CD14-positive monocyte (primary cell): ENCODE data around the gene TRIM29. TPM values are rescaled to one million over a fixed set of nuclear protein-coding genes. Genes with fewer than 3 reads are reported as not detected.

ENCODE experiments used
- DNase-seq, 3 donors: peaks; one replicate each; pipeline ENCODE4 v3.0.0-alpha.2; 2011 to 2022
- H2AFZ ChIP-seq: 2 replicates; pipeline ENCODE4 v1.6.0; 2012; ENCODE audit warnings: mild to moderate bottlenecking, low read depth, low read length, inconsistent platforms; ENCODE audit not compliant: insufficient read depth, poor library complexity, severe bottlenecking
- H3K27ac ChIP-seq, 2 donors: 1 replicate in 1 of 2; 2 replicates in 1 of 2; pipeline ENCODE4 v1.5.1; 2012 to 2013; ENCODE audit warnings: low read length in 2 of 2, control low read depth in 1 of 2, inconsistent platforms in 1 of 2, low read depth in 1 of 2, mild to moderate bottlenecking in 1 of 2
- H3K27me3 ChIP-seq, 2 donors: one replicate each; pipeline versions ENCODE4 v1.6.0 to v1.6.1; 2011 to 2013; ENCODE audit warnings: low read length in 2 of 2; ENCODE audit not compliant: control insufficient read depth in 2 of 2, insufficient read depth in 2 of 2
- H3K36me3 ChIP-seq, 2 donors: replicated peaks in 1 of 2; 1 replicate in 1 of 2; 2 replicates in 1 of 2; pipeline versions ENCODE4 v1.5.1 to v1.6.1; 2012 to 2013; ENCODE audit warnings: low read length in 2 of 2, control low read depth in 1 of 2, inconsistent platforms in 1 of 2, mild to moderate bottlenecking in 1 of 2; ENCODE audit not compliant: insufficient read depth in 2 of 2, control insufficient read depth in 1 of 2
- H3K4me1 ChIP-seq, 2 donors: 1 replicate in 1 of 2; 2 replicates in 1 of 2; pipeline versions ENCODE4 v1.5.1 to v1.6.1; 2012 to 2013; ENCODE audit warnings: low read length in 2 of 2, control low read depth in 1 of 2, inconsistent platforms in 1 of 2, mild to moderate bottlenecking in 1 of 2, moderate library complexity in 1 of 2; ENCODE audit not compliant: insufficient read depth in 2 of 2, control insufficient read depth in 1 of 2
- H3K4me2 ChIP-seq: replicated peaks from 2 replicates; pipeline ENCODE3; 2012; ENCODE audit warnings: low read length, moderate library complexity, mild to moderate bottlenecking; ENCODE audit not compliant: poor library complexity, severe bottlenecking; ENCODE audit errors: extremely low read depth
- H3K4me3 ChIP-seq, 3 experiments: fragments of 200-600 bp in 1 of 3; sonication (generic) in 1 of 3; replicated peaks in 1 of 3; 1 replicate in 2 of 3; 2 replicates in 1 of 3; pipeline ENCODE4 v1.5.1; 2011 to 2013; ENCODE audit warnings: low read length in 3 of 3, mild to moderate bottlenecking in 3 of 3, control low read depth in 2 of 3, low read depth in 2 of 3, inconsistent platforms in 1 of 3, moderate library complexity in 1 of 3
- H3K79me2 ChIP-seq: 2 replicates; pipeline ENCODE4 v1.6.0; 2012; ENCODE audit warnings: mild to moderate bottlenecking, control low read depth, inconsistent platforms, low read length, moderate library complexity; ENCODE audit not compliant: insufficient read depth
- H3K9ac ChIP-seq: 2 replicates; pipeline ENCODE4 v1.6.0; 2017; ENCODE audit warnings: low read length, mild to moderate bottlenecking; ENCODE audit not compliant: insufficient read depth, poor library complexity, severe bottlenecking
- H3K9me3 ChIP-seq, 2 donors: replicated peaks in 1 of 2; 1 replicate in 1 of 2; 2 replicates in 1 of 2; pipeline versions ENCODE4 v1.5.1 to v1.6.1; 2012 to 2013; ENCODE audit warnings: low read length in 2 of 2, control low read depth in 1 of 2; ENCODE audit not compliant: control insufficient read depth in 1 of 2, insufficient read depth in 1 of 2
- H4K20me1 ChIP-seq: 2 replicates; pipeline ENCODE4 v1.6.0; 2012; ENCODE audit warnings: mild to moderate bottlenecking, low read length, control low read depth, moderate library complexity; ENCODE audit not compliant: insufficient read depth
- H3K27ac Mint-ChIP-seq, 7 donors: one replicate each; pipeline ENCODE4 v1.8.0; 2020; ENCODE audit warnings: mild to moderate bottlenecking in 7 of 7, mixed read lengths in 7 of 7, moderate library complexity in 6 of 7, inconsistent platforms in 2 of 7
- H3K27me3 Mint-ChIP-seq, 3 donors: one replicate each; pipeline ENCODE4 v1.8.0; 2021 to 2022; ENCODE audit warnings: low read depth in 3 of 3, mild to moderate bottlenecking in 3 of 3, mixed read lengths in 3 of 3, moderate library complexity in 3 of 3, inconsistent platforms in 1 of 3
- H3K36me3 Mint-ChIP-seq, 2 donors: one replicate each; pipeline ENCODE4 v1.8.0; 2020; ENCODE audit warnings: mixed read lengths in 2 of 2, inconsistent platforms in 1 of 2, mild to moderate bottlenecking in 1 of 2
- H3K4me1 Mint-ChIP-seq: one replicate; pipeline ENCODE4 v1.8.0; 2020; ENCODE audit warnings: mild to moderate bottlenecking, mixed read lengths
- H3K4me3 Mint-ChIP-seq, 2 donors: one replicate each; pipeline ENCODE4 v1.8.0; 2020; ENCODE audit warnings: mild to moderate bottlenecking in 2 of 2, mixed read lengths in 2 of 2, moderate library complexity in 1 of 2
- H3K9me3 Mint-ChIP-seq, 7 donors: one replicate each; pipeline ENCODE4 v1.8.0; 2020 to 2022; ENCODE audit warnings: mixed read lengths in 7 of 7, mild to moderate bottlenecking in 6 of 7, moderate library complexity in 6 of 7, inconsistent platforms in 2 of 7
- CTCF ChIP-seq: fragments of 200-600 bp; IDR thresholded peaks from one replicate; pipeline ENCODE4 v1.8.0; 2022; ENCODE audit warnings: antibody characterized with exemption, mild to moderate bottlenecking
- WGBS: methylation state at CpG from one replicate; pipeline ENCODE4 v1.1.5; 2013; ENCODE audit warnings: missing lambda C conversion rate; ENCODE audit not compliant: insufficient coverage; 5-methylcytosine and 5-hydroxymethylcytosine counted together
- intact Hi-C, 2 donors: fragments of 100-400 bp; cut with micrococcal nuclease; formaldehyde crosslinking; loops; one replicate each; pipeline versions ENCODE4 v1.15.0 to v1.15.1; 2023
- polyA plus RNA-seq, 3 donors: library from polyadenylated mRNA; depleted of rRNA in 1 of 3; unstranded in 2 of 3; stranded (reverse) in 1 of 3; fragments of 300-500 nt in 2 of 3; fragments of >200 nt in 1 of 3; fragmentation: Illumina TruSeq in 2 of 3; gene quantifications; 1 replicate in 2 of 3; 2 replicates in 1 of 3; pipeline ENCODE4 v1.2.3, GENCODE V29; 2012 to 2021

Gene TRIM29
- polyA plus RNA-seq, 3 donors = not detected

- peak overlapping the region in 1 of 7 donors; percentile 37 for H3K27ac Mint-ChIP-seq
- Histone ChIP-seq H3K79me2 (no peaks in the 10 kb centered on the region), H3K9ac (no peak overlapping the region), H3K27me3 (peaks cover 0 to 9% of the 10 kb centered on the region in 2 donors), H3K36me3 (no peaks in the 10 kb centered on the region), H4K20me1 (no peaks in the 10 kb centered on the region), H3K4me1 (no peaks in the 10 kb centered on the region), H3K4me2 (no peak overlapping the region), H2AFZ (no peak overlapping the region), H3K27ac (no peak overlapping the region), H3K9me3 (no peaks in the 10 kb centered on the region), H3K4me3 (no peak overlapping the region)
- DNase-seq = no peak
- intact Hi-C loops = no loop called here
- H3K4me1 Mint-ChIP-seq = peaks cover 3% of the 10 kb centered on the region
- H3K27me3 Mint-ChIP-seq = peaks cover 23% of the 10 kb centered on the region in 3 donors
- 2% methylated on average over 8 of the region's 8 CpGs for WGBS
- no peak overlapping the region for H3K4me3 Mint-ChIP-seq
- H3K9me3 Mint-ChIP-seq = peaks cover 0 to 2% (median 0%) of the 10 kb centered on the region in 7 donors
- TF ChIP-seq CTCF = no peak
- H3K36me3 Mint-ChIP-seq = no peaks in the 10 kb centered on the region
Measured at GRCh38 chr11:120068114-120068573, 69.8 kb downstream of the TRIM29 start.

- Histone ChIP-seq H3K36me3 (no peaks in the 10 kb centered on the region), H2AFZ (no peak overlapping the region), H4K20me1 (no peaks in the 10 kb centered on the region), H3K4me2 (no peak overlapping the region), H3K79me2 (no peaks in the 10 kb centered on the region), H3K9me3 (no peaks in the 10 kb centered on the region), H3K27ac (no peak overlapping the region), H3K4me3 (no peak overlapping the region), H3K9ac (no peak overlapping the region), H3K4me1 (no peaks in the 10 kb centered on the region), H3K27me3 (peaks cover 0 to 9% of the 10 kb centered on the region in 2 donors)
- H3K27me3 Mint-ChIP-seq = peaks cover 22 to 23% (median 23%) of the 10 kb centered on the region in 3 donors
- H3K9me3 Mint-ChIP-seq = peaks cover 0 to 2% (median 0%) of the 10 kb centered on the region in 7 donors
- peaks cover 3% of the 10 kb centered on the region for H3K4me1 Mint-ChIP-seq
- WGBS = 55% methylated on average over 4 of the region's 8 CpGs
- TF ChIP-seq CTCF = no peak
- no peak overlapping the region for H3K4me3 Mint-ChIP-seq
- intact Hi-C loops = no loop called here
- H3K36me3 Mint-ChIP-seq = no peaks in the 10 kb centered on the region
- no peak for DNase-seq
- H3K27ac Mint-ChIP-seq = no peak overlapping the region
Measured at GRCh38 chr11:120067438-120068113, 70.3 kb downstream of the TRIM29 start.
